Cortex of kidney (tissue), 1 donor: Measurements from ENCODE around the gene MTHFD2.
"Not testable (repeated sequence)": the region's sequence is repeated elsewhere in the genome, so short reads cannot be mapped to it uniquely, and the experiment has no call there.

Source experiments
- DNase-seq: peaks from one replicate; lab custom pipeline; 2025; lab: John Stamatoyannopoulos, UW

The MTHFD2 gene

GRCh38 chr2:74228772-74229171 lies 30.4 kb downstream of the MTHFD2 start:
- no peak for DNase-seq

- not testable (repeated sequence) for DNase-seq
These were observed 31.4 kb downstream of the MTHFD2 start for GRCh38 chr2:74229865-74230264.

GRCh38 chr2:74232426-74232825 lies 34.0 kb downstream of the MTHFD2 start:
- no peak for DNase-seq

GRCh38 chr2:74233648-74234047 lies 35.2 kb downstream of the MTHFD2 start:
- DNase-seq: no peak

GRCh38 chr2:74235041-74235440 lies 36.6 kb downstream of the MTHFD2 start:
- no peak for DNase-seq

GRCh38 chr2:74238879-74239278 lies 40.5 kb downstream of the MTHFD2 start:
- no peak for DNase-seq

- no peak for DNase-seq
These were observed 40.9 kb downstream of the MTHFD2 start for GRCh38 chr2:74239346-74239745.

GRCh38 chr2:74242354-74243071 lies 44.1 kb downstream of the MTHFD2 start:
- DNase-seq: no peak

GRCh38 chr2:74244286-74244685 lies 45.9 kb downstream of the MTHFD2 start:
- DNase-seq: no peak

- DNase-seq: no peak
These were observed 48.2 kb downstream of the MTHFD2 start for GRCh38 chr2:74246496-74247195.

GRCh38 chr2:74249406-74250122 lies 51.1 kb downstream of the MTHFD2 start:
- DNase-seq: no peak

- no peak for DNase-seq
These were observed 51.8 kb downstream of the MTHFD2 start for GRCh38 chr2:74250189-74250631.

GRCh38 chr2:74252036-74252435 lies 53.6 kb downstream of the MTHFD2 start:
- DNase-seq: no peak

GRCh38 chr2:74252862-74253261 lies 54.4 kb downstream of the MTHFD2 start:
- DNase-seq: no peak

- DNase-seq: no peak
These were observed 55.0 kb downstream of the MTHFD2 start for GRCh38 chr2:74253306-74253970.

GRCh38 chr2:74253971-74254310 lies 55.5 kb downstream of the MTHFD2 start:
- no peak for DNase-seq

GRCh38 chr2:74255660-74256213 lies 57.3 kb downstream of the MTHFD2 start:
- no peak for DNase-seq

- no peak for DNase-seq
These were observed 60.8 kb downstream of the MTHFD2 start for GRCh38 chr2:74259191-74259590.

GRCh38 chr2:74259733-74260132 lies 61.3 kb downstream of the MTHFD2 start:
- DNase-seq: no peak

GRCh38 chr2:74260495-74260894 lies 62.1 kb downstream of the MTHFD2 start:
- no peak for DNase-seq

GRCh38 chr2:74261204-74261864 lies 62.9 kb downstream of the MTHFD2 start:
- no peak for DNase-seq

- DNase-seq: no peak
These were observed 64.3 kb downstream of the MTHFD2 start for GRCh38 chr2:74262681-74263080.
